Endothelial cell of umbilical vein (primary cell): Measurements from ENCODE around the gene USP11.

Source experiments
- EZH2 ChIP-seq: IDR thresholded peaks from 2 replicates; pipeline ENCODE4 v1.6.1; 2012; ENCODE audit warnings: borderline replicate concordance, low read depth, mild to moderate bottlenecking, moderate library complexity, low read length, inconsistent platforms; ENCODE audit not compliant: severe bottlenecking
- MYC ChIP-seq: IDR thresholded peaks from one replicate; pipeline ENCODE4 v1.6.1; 2011; ENCODE audit warnings: mild to moderate bottlenecking, low read depth, low read length
- POLR2A ChIP-seq: IDR thresholded peaks from 2 replicates; pipeline ENCODE4 v1.6.1; 2012; ENCODE audit warnings: low read depth, mild to moderate bottlenecking, control low read depth, low read length
- POLR2AphosphoS5 ChIP-seq: IDR thresholded peaks from 2 replicates; pipeline ENCODE4 v1.6.1; 2012; ENCODE audit warnings: low read depth, mild to moderate bottlenecking, control low read depth, low read length, moderate library complexity; ENCODE audit not compliant: insufficient read depth
- TF ChIP-seq, protein P1 (sequence below): IDR thresholded peaks from 2 replicates; pipeline ENCODE4 v1.6.1; 2011; ENCODE audit not compliant: insufficient read depth, insufficient read length
- TF ChIP-seq, protein P2 (sequence below), 2 donors: IDR thresholded peaks; 1 replicate in 1 of 2; 2 replicates in 1 of 2; pipeline ENCODE4 v1.5.1; 2011; ENCODE audit warnings: low read length in 2 of 2, mild to moderate bottlenecking in 2 of 2, moderate library complexity in 2 of 2, control low read depth in 1 of 2, inconsistent platforms in 1 of 2, low read depth in 1 of 2; ENCODE audit not compliant: insufficient read depth in 1 of 2; ENCODE audit errors: extremely low read depth in 1 of 2

DNA sequence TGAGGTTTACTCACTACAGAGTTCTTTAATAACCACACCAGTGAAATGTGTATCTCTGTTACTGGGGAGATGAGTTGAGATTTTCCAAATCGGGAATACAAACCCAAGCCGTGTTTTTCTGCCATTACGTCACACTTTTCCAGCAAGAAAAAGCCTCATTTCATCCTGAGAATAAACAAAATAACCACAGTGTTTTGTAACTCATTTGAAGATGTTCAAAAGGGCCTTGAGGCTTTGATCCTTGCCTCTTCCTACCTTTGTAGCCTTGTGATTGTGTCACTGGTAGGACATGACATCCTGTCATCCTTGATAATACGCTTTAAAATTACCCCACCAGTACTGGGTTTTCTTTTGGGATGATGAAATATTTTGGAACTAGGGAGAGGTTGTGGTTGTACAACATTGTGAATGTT, 2.9 kb downstream of the USP11 start:
- no peak for TF ChIP-seq POLR2AphosphoS5
- no peak for TF ChIP-seq MYC
- TF ChIP-seq EZH2 = no peak
- TF ChIP-seq, protein P1, sequence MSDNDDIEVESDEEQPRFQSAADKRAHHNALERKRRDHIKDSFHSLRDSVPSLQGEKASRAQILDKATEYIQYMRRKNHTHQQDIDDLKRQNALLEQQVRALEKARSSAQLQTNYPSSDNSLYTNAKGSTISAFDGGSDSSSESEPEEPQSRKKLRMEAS = no peak
- TF ChIP-seq, protein P2, sequence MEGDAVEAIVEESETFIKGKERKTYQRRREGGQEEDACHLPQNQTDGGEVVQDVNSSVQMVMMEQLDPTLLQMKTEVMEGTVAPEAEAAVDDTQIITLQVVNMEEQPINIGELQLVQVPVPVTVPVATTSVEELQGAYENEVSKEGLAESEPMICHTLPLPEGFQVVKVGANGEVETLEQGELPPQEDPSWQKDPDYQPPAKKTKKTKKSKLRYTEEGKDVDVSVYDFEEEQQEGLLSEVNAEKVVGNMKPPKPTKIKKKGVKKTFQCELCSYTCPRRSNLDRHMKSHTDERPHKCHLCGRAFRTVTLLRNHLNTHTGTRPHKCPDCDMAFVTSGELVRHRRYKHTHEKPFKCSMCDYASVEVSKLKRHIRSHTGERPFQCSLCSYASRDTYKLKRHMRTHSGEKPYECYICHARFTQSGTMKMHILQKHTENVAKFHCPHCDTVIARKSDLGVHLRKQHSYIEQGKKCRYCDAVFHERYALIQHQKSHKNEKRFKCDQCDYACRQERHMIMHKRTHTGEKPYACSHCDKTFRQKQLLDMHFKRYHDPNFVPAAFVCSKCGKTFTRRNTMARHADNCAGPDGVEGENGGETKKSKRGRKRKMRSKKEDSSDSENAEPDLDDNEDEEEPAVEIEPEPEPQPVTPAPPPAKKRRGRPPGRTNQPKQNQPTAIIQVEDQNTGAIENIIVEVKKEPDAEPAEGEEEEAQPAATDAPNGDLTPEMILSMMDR (IDR thresholded peaks at IDR 0.05; ENCODE audit: extremely low read depth in 1 of 2, insufficient read depth in 1 of 2, low read depth in 1 of 2, low read length in 2 of 2) = no peak
- TF ChIP-seq POLR2A = no peak
